ENCODE data around the gene ANKRD36C.
"Not testable (repeated sequence)": the region's sequence is repeated elsewhere in the genome, so short reads cannot be mapped to it uniquely, and the experiment has no call there.

The ANKRD36C gene

DNA sequence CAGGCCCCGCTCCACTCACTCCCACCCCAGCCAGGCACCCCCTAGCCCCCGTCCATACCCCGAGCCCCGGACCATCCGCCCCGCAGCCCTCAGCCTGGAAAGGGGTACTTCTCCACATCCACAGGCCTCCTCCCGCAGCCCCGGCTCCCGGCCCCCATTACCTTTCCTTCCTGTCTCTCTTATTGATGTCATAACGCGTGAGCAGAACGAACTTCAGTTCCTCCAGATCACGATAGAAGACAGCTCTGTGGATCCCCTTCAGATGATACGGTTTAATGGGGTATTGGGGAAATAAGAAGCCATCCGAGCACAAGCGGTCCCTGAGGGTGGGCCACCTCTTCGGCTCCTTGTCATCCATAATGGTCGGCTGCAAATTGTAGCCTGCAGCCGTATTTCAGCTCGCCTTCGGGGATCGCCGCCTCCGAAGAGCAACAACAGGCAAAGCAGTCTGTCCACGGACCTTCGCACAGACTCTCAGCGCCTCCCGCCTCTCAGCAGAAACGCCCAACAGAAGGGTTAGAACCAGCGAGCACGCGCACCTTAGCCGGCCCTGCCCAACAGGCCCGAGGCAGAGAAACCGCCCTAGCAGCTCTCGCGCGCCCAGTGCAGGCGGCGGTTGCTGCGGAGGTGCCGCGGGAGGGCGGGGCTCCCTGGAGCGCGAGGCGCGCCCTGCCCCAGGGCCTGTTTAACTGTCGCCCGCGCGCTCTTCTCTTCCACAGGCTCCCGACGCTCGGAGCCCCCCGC lies at the start of gene ANKRD36C:
Gene ANKRD36C, minus strand, starts transcription at position 474 of the 744 bp plus-strand sequence. Its CDS starts 116 bp downstream, at position 358.
- DNase-seq: peak; percentile 29

DNA sequence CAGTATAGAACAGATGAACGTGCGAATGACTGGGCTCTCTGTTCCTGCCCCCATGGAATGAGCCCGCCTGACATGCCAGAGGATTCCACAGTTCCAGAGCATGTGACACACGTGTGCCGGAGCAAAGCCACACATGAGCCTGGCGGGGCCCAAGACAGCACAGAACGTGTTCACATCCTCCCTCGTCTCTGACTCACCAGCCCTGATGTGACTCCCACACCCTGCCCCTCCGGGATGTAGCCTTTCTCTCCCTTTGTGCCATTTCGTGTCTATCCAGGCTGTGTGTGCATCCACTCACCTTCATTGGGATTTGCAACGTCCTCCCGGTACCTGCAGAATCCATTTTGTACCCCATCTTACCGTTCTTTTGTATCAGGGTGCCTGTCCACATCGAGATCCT lies 43.9 kb upstream of the ANKRD36C start:
- DNase-seq: not testable (repeated sequence)

DNA sequence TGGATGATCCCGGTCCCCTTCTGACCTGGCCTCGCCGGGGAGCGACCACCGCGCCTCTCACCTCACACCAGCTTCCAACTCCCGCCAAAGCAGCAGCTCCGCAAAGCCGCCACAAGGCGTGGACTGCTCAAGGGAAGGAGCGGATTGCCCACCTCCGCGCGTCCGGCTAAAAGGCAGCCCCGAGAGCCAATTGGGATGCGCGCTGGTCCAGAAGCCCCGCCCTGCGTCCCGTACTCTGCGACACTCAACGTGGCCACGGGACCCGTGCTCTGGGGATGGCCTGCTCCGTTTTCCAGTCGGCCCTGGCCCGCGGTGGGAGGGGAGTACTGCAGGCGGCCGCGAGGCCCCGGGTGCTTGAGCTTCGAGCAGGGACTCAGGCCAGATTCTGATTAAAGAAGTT lies 43.2 kb upstream of the ANKRD36C start, which contains the start of gene GPAT2:
Gene GPAT2, minus strand, starts transcription at position 125 of the 400 bp plus-strand sequence. CDS start 2,557 bp downstream, outside the sequence.
- DNase-seq: not testable (repeated sequence)

DNA sequence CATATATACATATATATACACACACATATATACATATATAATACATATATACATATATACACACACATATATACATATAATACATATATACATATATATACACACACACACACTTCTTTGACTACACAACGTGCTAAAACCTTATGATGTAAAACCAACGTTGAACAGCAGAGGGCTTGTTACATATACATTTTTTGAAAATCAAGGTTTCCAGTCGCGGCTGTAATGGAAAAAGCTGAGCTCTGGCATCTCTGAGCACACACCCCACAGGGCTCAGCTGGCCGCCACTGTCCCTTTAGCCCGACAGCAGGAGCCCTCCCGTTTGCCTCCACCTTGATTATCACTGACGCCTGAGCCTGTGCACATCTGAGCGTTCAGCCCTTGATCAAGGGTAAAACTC lies 42.4 kb upstream of the ANKRD36C start:
- not testable (repeated sequence) for DNase-seq

DNA sequence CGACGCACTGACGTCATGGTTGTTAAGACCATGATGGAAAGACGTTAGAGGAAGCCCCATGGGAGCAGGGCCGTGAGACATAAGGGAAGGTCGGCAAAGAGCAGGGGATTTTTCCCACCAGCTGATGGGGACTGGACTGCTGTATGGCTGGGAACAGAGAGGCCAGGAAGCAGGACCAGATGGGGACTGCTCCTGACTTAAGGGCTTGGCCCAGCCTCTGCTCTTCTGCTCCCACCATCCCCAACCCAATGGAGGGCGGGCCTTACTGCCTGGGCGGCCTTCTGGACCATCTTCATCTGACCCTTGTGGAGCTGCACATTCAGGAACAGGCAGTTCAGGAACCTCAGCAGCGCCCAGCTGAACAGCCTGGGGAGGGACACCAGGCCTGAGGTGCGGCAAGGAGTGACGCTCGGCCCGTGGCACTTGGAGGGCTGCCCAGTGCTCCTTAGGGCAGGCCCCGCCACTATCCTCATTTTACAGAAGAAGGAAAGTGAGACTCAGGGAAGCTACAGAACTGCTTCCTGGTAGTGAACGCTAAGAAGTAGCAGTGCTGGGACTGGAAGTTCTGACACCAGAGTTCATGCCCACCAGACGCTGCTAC lies 36.2 kb upstream of the ANKRD36C start:
- DNase-seq: not testable (repeated sequence)

DNA sequence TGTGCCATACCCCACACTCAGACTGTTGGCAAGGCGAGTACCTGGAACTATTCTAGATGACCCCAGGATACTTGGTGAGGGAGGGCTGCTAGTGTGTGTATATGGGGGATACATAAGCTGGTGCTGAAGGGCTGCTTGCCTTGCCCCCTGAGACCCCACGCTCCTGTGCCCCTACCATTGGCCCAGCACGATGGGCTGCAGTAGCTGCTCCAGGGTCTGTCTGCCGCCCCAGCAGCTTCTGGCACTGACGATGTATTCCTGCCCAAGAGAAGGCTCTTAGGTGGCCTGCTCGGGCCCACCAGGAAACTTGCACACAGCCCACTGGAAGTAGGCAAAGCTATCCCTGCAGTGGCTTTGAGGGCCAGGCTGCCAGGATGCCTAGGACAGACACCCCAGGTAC lies 34.1 kb upstream of the ANKRD36C start:
- DNase-seq: not testable (repeated sequence)

DNA sequence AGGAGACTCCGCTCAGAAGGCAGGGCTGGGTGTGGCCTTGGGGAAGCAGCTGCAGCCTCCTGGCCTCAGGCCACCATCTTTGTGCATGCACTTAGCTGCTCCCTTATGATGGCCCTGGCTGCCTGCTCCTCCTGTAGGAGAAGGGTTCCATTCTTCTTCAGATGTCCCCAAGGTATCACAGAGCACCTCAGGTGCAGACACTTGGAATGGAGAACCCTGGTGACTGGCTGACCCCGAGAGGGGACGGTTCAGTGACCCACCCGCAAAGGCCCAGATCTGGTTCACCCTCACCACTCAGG lies 33.5 kb upstream of the ANKRD36C start:
- DNase-seq: no peak

DNA sequence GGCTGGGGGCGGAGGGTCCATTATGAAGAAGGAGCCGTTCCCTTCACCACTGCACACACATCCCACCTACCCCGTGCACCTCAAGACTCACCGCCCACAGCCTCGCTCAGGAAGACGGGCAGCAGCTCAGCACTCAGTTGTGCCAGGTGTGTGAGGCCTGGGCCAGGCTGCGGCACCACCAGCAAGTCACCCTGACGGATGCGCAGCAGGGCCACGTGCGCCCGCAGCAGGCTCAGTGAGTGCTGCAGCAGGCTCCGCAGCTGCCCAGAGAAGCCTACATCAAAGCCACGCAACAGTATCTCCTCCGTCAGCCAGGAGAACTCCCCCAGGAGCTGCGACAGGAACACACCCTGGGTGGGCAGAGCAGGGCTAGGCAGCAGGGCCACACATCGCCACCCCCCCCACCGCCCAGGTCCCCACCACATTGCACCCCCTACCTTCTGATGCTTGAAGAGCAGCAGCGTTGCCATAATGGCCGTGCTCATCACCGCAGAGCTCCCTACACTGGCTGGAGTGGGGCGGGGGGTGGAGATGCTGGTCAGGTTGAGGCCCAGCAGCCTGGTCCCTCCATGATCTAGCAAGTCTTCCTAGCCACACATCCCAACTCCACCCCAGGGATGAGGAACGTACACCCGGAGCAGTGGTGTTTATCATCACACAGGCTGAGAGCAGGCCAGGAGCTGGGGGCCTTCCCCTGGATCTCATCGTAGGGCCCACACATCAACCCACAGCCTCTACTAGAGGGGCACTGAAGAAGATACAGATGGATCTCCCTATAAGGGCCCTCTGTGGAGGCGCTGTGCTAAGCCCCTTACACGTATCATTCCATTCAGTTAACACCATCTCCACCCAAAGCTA lies 32.9 kb upstream of the ANKRD36C start:
- no peak for DNase-seq

DNA sequence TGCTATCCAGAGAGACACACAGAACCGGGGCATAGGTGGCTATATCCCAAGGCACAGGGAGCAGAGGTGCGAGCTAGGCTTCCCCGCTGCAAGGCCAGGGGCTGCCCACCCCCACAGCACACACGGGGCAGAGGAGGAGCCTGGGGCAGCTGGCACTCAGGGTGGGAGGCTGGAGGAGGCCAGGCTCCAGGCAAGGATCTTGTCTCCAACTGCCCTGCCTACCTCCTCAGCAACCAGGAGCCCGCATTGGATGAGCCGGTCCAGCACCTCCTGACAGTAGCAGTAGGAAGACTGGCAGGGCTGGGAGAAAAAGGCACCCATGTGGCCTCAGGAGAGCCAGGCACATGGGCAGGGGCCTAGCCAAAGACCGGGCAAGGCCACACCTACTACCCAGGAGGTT lies 32.1 kb upstream of the ANKRD36C start:
- not testable (repeated sequence) for DNase-seq

DNA sequence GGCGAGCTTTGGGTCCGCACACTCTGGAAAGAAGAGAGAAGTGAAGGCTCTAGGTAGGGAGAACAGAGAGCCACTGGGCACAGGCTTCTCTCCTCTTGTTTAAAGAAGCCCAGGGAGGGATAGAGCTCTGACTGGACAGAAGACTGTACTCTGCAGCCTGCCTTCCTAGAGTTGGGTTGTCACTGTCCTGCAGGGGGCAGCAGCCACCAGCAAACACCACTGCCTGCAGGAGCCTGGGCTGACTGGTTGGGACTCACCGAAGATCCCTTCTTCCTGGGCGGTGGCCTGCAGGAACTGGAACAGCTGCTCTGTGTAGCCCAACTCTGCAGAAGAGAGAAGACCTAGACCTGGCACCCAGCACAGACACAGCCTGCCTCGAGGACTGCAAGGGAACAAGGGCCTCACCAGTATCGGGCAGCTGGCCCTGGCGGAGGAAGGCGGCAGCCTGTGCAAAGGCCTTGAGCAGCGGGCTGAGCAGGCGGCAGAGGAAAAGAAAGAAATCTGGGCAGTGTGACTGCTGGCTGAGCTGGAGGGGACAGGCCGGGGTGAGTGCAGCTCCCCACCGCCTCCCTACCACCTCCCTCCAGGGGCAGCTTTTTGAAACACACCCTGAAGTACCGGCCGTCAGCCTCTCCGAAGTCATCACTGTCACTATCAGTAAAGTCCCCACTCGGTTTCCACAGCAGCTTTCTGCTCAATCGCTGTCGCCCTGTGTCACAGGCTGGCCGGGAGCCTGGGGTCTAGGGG lies 31.2 kb upstream of the ANKRD36C start:
- DNase-seq: peak; percentile 73

DNA sequence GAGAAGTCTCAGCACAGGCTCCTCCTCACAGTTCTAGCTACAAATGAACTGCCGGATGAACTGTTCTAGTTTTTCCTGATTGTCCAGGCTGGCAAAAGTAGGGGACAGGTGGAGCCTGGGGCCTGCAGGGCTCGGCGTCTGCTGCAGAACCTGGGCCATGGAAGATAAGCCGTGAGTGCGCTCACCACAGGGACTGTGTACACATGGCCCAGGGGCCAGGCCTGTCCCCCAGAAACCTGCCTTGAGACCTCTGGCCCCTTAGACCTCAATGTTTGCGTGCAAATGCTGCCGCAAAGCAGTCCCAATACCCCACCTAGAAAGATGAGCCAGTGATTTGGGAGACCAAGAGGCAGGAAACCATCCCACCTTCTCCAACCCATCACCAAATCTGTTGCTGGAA lies 30.5 kb upstream of the ANKRD36C start:
- DNase-seq: not testable (repeated sequence)

DNA sequence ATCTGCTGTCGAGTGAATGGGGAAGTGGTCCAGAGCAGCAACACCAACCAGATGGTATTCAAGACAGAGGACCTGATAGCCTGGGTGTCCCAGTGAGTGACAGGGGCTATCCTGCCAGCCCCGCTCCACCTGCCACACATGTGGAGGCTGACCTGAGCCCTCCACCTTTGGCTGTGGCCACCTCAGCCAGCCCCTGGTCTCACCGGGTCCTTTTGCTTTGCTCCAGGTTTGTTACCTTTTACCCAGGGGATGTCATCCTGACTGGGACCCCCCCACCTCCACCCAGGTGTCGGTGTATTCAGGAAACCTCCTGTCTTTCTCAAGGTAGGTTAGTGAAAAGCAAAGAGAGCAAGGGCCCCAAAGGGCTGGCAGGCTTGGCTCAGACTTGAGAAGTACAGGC lies 29.5 kb upstream of the ANKRD36C start:
- not testable (repeated sequence) for DNase-seq

DNA sequence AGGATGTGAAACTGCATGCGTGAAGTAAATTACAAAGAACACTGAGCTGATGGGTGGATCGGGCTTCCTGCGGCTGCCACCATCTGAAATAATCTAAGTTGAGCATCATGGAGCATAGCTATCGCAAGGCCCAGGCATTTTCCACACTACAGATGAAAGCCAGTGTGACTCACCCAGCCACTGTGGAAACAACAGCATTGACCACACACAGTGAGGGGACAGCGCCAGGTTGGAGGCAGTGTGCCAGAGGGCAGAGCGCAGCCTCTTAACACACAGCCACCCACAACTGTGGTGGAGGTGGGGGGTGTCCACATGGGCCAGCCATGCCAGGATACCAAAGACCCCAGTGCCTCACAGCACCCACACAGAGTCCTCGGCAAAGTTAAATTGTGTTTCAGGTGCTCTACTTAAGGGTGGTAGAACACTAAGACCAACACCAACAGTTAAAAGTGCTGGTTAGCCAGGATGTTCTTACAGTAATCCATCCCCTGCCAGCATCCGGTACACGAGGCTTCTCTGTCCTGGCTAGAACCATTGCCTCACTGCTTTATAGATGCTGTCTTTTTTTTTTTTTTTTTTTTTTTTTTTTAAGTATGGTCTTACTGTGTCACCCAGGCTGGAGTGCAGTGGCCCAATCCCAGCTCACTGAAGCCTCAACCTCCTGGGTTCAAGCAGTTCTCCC lies 28.4 kb upstream of the ANKRD36C start:
- DNase-seq: not testable (repeated sequence)

DNA sequence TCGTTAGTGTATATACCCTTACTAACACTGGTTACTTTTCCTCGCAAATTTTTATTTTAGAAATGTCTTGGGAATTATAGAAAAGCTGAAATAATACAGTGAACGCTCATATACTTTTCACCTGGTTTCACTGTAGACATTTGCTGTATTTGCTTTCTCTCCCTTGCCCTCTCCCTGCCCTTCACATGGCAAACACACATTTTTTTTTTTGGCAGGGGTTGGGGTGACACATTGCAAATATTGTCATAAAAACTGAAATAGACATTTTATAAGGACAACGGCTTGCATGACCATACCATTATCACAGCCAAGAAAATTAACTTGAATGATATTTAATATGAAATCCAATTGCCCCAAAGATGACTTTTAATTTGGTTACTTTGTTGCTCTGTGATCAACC lies 24.7 kb upstream of the ANKRD36C start:
- not testable (repeated sequence) for DNase-seq

DNA sequence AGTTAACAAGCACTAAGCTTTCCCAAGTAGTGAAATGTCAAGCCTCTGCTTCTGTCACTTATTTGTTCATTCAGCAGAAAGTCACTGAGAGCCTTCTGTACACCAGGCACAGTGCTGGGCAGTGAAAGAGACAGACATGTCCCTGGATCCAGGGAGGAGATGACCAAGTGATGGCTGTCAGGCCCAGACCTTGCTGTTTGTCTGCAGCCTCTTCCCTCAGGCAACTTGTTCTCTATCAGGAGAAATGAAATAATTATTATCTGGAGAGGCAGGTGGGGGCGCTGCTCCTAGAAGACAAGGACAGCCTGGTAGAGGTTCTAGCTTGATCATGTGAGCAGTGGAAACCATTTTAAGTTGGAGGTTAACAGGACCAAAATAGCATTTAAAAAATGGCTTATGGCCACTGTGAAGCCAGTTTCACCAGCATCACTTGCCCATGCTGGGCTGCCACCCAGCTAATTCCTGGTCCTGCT lies 21.2 kb upstream of the ANKRD36C start:
- DNase-seq: not testable (repeated sequence)

DNA sequence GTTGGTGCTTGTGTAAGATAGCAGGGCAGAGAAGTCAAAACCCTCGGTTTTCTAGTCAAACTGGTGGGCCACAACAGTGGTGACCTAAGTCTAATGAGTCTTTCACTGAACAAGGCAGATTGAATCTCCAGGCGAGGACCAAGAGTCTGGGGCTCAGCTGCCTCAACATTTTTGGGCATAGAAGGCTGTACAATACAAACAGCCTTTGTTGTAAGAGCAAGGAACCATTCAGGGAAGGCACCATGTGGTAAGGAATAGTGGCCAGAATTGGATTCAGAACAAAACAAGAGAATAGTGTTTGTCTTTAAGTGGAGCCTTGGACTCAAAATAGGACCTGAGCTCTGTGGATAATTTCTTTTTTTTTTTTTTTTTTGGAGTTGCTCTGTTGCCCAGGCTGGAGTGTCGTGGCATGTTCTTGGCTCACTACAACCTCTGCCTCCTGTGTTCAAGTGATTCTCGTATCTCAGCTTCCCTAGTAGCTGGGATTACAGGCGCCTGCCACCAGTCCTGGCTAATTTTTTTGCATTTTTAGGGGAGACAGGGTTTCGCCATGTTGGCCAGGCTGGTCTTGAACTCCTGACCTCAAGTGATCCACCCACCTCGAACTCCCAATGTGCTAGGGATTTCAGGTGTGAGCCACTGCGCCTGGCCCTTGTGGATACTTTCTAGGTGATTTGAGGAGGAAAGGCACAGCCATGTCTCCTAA lies 20.6 kb upstream of the ANKRD36C start:
- not testable (repeated sequence) for DNase-seq

DNA sequence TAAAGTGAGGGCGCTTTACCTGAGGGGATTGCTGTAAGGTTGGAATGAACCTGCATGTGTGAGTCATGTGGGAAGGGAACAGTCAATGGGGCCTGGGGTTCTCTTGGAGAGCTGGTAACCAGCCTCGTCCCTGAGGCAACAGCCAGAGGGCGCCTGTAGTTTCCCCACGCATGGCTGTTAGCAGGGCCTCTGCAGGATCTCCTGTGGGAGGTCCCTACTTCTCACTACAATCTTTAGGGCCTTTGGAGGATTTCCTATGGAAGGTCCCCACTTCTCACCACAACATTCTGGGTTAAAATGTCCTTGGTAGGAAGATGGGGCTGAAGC lies 19.5 kb upstream of the ANKRD36C start:
- peak; percentile 29 for DNase-seq

DNA sequence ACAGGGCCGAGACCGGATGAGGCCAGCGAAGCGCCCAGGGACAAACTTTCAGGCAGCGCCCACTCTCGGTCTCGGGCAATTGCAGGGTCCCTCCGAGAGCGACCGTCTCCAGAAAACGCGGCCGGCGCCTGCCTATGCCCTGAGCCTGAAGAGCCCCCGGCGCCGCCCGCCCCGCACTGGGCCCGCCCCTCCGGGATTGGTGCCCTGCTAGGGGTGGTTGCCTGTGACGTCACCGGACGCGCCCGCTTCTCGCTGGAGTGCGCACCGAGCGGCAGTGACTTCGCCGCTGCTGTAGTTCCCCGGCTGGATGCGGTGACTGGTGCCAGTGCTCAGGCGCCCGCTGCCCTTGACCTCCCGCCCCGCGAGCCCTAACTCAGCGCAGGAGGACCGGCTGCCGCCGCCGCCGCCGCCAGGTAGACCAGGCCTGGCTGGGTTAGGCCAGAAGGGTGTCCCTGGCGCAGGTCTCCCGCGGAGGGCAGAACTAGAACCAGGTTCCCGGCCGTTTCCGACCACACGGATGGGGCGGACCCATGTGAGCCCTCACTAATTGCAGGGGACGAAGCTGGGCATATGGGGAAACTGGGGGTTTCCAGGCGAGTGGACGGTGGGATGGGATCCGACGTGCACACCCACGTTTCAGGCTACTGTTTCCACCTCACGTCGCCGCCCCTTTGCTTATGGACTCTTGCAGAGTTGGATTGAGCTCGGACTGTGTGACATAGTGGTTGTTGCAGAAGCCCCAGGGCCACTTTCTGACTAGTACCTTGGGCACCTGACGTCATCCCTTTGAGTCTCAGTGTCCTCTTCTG lies 18.9 kb upstream of the ANKRD36C start:
- DNase-seq: peak; percentile 91

DNA sequence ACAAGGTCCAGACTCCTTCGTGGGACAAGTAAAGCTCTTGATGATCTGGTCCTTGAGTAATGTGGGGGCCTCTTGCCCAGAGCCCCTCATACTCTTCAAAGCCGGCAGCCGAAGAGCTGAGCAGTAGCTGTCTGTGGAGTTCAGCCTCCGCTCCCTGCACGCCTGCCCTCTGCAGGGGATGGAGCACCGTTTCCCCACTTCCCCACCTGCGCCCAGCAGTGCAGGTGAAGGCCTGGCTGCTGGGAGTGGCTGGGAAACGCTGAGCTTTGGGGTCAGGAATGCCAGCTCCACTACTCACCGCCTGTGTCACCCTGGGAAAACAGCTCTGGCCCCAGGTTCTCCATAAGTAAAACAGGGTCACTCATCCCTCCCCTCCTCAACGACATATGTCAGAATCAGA lies 18.2 kb upstream of the ANKRD36C start:
- not testable (repeated sequence) for DNase-seq

DNA sequence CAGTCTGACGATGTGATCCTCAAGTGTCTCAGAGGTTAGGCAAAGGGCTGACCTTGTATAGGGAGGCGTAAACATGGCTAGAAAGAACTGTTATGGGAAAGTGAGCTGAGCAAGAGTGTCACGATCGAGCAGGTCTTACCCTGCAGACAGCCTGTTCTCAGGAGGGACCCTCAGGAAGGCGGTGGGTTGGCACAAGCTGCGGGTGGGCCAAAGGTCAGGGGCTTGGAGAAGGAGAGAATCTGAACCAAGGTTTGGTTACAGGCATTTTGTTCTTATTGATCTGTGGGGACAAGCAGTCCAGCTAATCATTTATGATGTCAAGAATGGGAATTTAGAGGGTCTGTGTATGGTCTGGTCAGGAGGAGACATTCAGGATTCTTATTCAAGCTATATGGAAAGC lies 16.4 kb upstream of the ANKRD36C start:
- not testable (repeated sequence) for DNase-seq

DNA sequence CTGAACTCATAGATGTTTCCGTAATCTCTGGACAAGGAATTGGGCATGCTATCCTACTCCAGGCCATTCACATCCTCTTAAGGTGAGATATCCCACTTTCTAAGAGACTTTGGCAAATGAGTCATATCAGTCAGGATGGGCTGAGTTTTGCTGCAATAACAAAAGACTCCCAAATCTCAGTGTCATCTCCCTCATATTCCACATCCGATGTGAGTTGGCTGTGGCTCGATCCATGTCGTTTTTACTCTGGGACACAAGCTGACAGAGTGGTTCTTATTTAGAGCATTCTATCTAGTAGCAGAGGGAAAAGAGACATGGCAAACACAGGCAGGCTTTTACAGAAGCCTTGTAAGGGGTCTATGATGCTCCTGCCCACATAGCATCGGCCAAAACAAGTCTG lies 14.6 kb upstream of the ANKRD36C start:
- not testable (repeated sequence) for DNase-seq
